SJCRH30 (cell line): ENCODE data around the gene SHC2. TPM values are rescaled to one million over a fixed set of nuclear protein-coding genes. Genes with fewer than 3 reads are reported as not detected.

ENCODE experiments used
- DNase-seq, 2 experiments: peaks; one replicate each; pipeline ENCODE4 v3.0.0-alpha.2; 2015 to 2020
- H3K27ac ChIP-seq: fragments of 250-450 bp; sonication (Bioruptor Pico); 2 replicates; pipeline ENCODE4 v1.5.1; 2020; ENCODE audit warnings: mild to moderate bottlenecking, moderate library complexity
- H3K27me3 ChIP-seq: fragments of 250-450 bp; sonication (Bioruptor Pico); 2 replicates; pipeline ENCODE4 v1.5.1; 2020; ENCODE audit warnings: mild to moderate bottlenecking, moderate library complexity
- H3K36me3 ChIP-seq: fragments of 250-450 bp; sonication (Bioruptor Pico); 2 replicates; pipeline ENCODE4 v1.5.1; 2020; ENCODE audit warnings: mild to moderate bottlenecking, moderate library complexity
- H3K4me1 ChIP-seq: fragments of 250-450 bp; sonication (Bioruptor Pico); 2 replicates; pipeline ENCODE4 v1.5.1; 2020; ENCODE audit warnings: mild to moderate bottlenecking, moderate library complexity
- H3K4me3 ChIP-seq: fragments of 250-450 bp; sonication (Bioruptor Pico); 2 replicates; pipeline ENCODE4 v1.5.1; 2020; ENCODE audit warnings: mild to moderate bottlenecking, moderate library complexity
- H3K9me3 ChIP-seq: fragments of 250-450 bp; sonication (Bioruptor Pico); replicated peaks from 2 replicates; pipeline ENCODE4 v1.5.1; 2020; ENCODE audit warnings: mild to moderate bottlenecking, moderate library complexity
- total RNA-seq: library from RNA; depleted of rRNA; stranded (reverse); fragments of >200 nt; shearing (Covaris generic); gene quantifications from 2 replicates; pipeline ENCODE4 v1.2.3, GENCODE V29; 2014; rRNA removed

The SHC2 gene
- total RNA-seq, 1 experiment from 2014 or later, result 0.12 TPM

DNA sequence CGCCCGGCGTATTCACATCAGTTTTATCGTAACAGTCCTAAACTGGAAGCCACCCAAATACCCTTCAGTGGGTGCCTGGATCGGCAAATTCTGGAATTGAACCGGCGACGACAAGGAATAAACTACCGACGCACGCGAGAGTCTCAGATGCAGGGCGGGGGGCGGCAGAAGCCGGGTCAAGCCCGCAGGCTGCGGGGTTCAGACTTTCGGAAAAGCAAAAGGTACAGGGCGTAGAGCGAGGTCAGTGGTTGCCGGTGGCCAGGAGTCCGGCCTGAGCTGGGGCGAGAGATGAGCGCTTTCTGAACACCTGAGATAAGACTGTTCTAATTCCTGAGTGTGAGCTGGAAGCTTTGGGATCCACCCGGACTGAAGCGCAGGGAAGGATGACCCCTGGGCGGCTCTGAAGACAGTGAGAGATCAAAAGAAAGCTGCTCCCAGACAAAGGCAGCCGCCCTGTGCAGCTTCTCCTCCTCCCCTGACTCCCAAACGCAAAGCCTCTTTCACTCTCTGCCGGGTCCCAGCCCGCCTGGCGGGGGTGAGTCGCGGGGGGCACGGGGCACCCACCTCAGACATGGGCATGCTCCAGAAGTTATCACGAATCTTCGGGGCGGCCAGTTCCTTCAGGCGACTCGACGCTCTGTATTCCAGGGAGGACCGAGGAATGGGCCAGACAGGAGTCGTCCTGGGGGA, 90.0 kb downstream of the SHC2 start:
- DNase-seq, result no peak
- no peaks in the 10 kb centered on the region for H3K4me1 ChIP-seq
- H3K9me3 ChIP-seq, result no peaks in the 10 kb centered on the region
- peaks cover 4% of the 10 kb centered on the region; the same call in 1 of the 2 replicates for H3K27me3 ChIP-seq
- H3K27ac ChIP-seq, result no peak overlapping the region
- H3K4me3 ChIP-seq, result no peak overlapping the region
- H3K36me3 ChIP-seq, result no peaks in the 10 kb centered on the region

DNA sequence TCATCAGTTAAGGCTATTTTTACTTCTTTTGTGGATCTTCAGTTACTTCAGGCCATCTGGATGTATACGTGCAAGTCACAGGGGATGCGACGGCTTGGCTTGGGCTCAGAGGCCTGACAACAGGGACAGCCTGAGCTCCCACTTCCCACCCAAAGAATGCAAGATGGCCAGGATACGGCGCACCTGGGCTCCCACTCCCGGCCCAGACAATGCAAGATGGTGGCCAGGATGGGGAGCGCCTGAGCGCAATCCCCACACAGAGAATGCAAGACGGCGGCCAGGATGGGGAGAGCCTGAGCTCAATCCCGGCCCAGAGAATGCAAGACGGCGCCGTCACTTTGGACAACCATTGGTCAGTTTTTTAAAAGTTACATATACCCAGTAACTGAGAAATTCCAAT, 91.0 kb downstream of the SHC2 start:
- Histone ChIP-seq H3K4me3 (no peak overlapping the region), H3K27me3 (peaks cover 4% of the 10 kb centered on the region; the same call in 1 of the 2 replicates), H3K4me1 (no peaks in the 10 kb centered on the region), H3K9me3 (no peaks in the 10 kb centered on the region), H3K27ac (no peak overlapping the region), H3K36me3 (no peaks in the 10 kb centered on the region)
- DNase-seq, result no peak

DNA sequence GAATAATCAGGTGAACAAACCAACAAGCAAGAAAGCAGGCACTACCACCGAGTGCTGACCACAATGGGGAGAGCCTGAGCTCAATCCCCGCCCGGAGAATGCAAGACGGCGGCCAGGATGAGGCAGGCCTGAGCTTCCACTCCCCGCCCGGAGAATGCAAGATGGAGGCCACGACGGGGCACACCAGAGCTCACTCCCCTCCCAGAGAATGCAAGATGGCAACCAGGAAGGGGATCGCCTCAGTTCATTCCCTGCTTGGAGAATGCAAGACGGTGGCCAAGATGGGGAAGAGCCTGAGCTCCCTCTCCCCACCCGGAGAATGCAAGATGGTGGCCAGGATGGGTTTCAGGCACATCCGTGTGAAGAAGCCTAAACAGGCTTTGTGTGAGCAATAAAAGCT, 91.6 kb downstream of the SHC2 start:
- peaks cover 4% of the 10 kb centered on the region; the same call in 1 of the 2 replicates for H3K27me3 ChIP-seq

DNA sequence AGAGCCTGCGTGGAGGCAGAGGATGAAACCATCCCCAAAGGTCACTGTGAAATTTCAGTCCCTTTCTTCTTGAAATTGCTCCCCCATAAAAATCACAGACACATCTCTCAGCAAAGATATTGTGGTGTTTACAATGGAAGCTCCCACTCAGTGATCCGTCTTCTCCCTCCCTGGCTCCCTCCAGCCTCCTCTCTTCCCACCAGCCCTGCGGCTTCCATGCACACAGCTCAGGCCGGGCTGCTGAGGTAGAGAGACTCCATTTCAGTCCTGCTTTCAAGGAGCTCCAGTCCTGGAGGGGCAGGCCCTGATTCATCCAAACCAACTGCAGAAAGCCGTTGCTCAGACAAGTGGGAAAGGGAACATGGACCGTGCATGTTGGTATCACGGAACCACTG, 92.2 kb downstream of the SHC2 start:
- H3K4me3 ChIP-seq, result no peak overlapping the region
- H3K4me1 ChIP-seq, result no peaks in the 10 kb centered on the region
- no peak overlapping the region for H3K27ac ChIP-seq
- H3K27me3 ChIP-seq, result peaks cover 4% of the 10 kb centered on the region; the same call in 1 of the 2 replicates
- no peaks in the 10 kb centered on the region for H3K9me3 ChIP-seq
- H3K36me3 ChIP-seq, result no peaks in the 10 kb centered on the region
- DNase-seq, result no peak

More for the DNA sequence above, 91.6 kb downstream of the SHC2 start:
- Histone ChIP-seq H3K4me3 (no peak overlapping the region), H3K4me1 (no peaks in the 10 kb centered on the region), H3K27ac (no peak overlapping the region), H3K36me3 (no peaks in the 10 kb centered on the region), H3K9me3 (no peaks in the 10 kb centered on the region)
- DNase-seq, result no peak

DNA sequence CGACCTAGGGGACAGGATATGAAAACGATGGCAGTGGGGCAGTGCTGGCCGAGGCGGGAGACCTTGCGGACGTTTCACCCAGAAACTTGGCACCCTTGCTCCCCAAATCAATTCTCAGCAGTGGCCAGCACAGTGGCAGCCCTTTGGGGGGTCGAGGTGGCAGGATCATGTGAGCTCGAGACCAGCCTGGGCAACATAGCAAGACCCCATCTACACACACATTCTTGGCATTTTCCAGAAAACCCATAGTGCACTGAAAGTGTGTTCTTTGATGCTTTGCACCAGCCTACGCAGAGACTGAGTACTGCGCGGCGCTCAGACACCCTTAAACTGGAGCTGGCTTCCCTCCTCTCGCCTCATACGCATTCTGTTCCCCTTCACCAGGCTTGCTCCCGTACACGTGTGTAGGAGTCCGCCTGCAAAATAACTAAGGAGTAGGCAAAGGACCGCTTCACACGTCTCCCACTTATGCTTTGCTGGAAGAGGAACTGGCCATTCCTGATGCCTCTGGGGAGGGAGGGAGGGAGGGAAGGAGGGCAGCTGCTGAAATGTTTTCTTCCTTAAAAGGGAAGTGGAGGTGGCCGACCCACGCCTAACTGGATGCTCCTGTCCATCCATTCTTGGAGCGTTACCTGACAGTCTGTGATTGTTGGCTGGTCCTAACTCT, 92.7 kb downstream of the SHC2 start:
- H3K36me3 ChIP-seq, result no peaks in the 10 kb centered on the region
- DNase-seq, result no peak

DNA sequence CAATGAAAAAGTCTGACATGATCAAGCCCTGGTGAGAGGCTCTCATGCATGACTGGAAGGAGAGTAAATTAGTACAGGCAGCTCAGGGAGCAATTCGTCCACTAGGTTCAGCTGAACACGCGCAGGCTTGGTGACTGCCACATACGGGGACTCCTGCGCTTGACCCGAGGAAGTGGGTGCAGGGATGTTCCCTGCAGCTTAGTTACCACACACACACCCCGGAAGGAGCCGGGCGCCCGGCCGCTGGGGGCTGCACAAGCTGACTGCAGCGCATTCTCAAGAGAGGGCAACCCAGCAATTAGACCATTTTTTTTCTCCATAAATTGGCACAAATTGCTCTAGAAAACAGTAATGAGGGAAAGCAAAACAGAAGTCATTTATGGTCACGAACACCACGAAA, 93.3 kb downstream of the SHC2 start:
- DNase-seq, result no peak
- Histone ChIP-seq H3K27me3 (peaks cover under 1% of the 10 kb centered on the region; the same call in 1 of the 2 replicates), H3K4me3 (no peak overlapping the region), H3K4me1 (no peaks in the 10 kb centered on the region), H3K36me3 (no peaks in the 10 kb centered on the region), H3K9me3 (no peaks in the 10 kb centered on the region), H3K27ac (no peak overlapping the region)

More for the DNA sequence above, 92.7 kb downstream of the SHC2 start:
- no peak overlapping the region for H3K27ac ChIP-seq
- H3K4me1 ChIP-seq, result no peaks in the 10 kb centered on the region
- peaks cover 4% of the 10 kb centered on the region; the same call in 1 of the 2 replicates for H3K27me3 ChIP-seq
- H3K4me3 ChIP-seq, result no peak overlapping the region
- no peaks in the 10 kb centered on the region for H3K9me3 ChIP-seq

DNA sequence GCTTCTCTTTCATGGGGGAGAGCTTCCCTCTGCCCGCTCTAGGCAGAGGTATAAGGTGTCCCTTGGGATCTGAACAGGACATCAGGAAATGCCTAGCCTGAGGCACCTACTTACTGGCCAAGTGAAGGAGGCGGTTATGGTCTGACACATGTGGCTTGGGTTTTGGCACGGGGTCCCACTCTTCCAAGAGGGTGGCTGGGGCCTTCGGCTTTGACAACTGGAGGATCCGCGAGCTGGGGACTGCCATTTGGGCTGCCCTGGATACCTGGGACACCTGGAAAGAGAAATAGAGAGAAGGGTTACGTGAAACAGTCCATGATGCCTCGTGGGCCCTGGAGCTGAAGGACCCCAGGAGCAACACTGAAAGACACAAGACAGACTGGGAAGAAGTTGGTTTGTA, 93.9 kb downstream of the SHC2 start:
- Histone ChIP-seq H3K36me3 (no peaks in the 10 kb centered on the region), H3K27me3 (no peaks in the 10 kb centered on the region), H3K27ac (no peak overlapping the region), H3K4me3 (no peak overlapping the region), H3K9me3 (no peaks in the 10 kb centered on the region), H3K4me1 (no peaks in the 10 kb centered on the region)
- DNase-seq, result no peak

Other genes starting within 250 kb of the SHC2 start
- 0.04 TPM in 1 of 2 replicates, not detected in the other for gene PLPP2, start 169.6 kb downstream of the SHC2 start, total RNA-seq
- 14.8 and 18.5 TPM in 2 replicates for gene MIER2, start 116.2 kb downstream of the SHC2 start, total RNA-seq
- gene C2CD4C, start 51.9 kb downstream of the SHC2 start, total RNA-seq, result 0.51 and 0.73 TPM in 2 replicates
- gene MADCAM1, start 35.5 kb upstream of the SHC2 start, total RNA-seq, result 0.18 TPM in 1 of 2 replicates, not detected in the other
- 7.3 and 9.6 TPM in 2 replicates for gene TPGS1, start 46.5 kb upstream of the SHC2 start, total RNA-seq
- gene CDC34, start 70.7 kb upstream of the SHC2 start, total RNA-seq, result 76.2 and 92.3 TPM in 2 replicates
- gene GZMM, start 83.0 kb upstream of the SHC2 start, total RNA-seq, result not detected in 2 replicates
- gene BSG, start 111.6 kb upstream of the SHC2 start, total RNA-seq, result 546 and 582 TPM in 2 replicates
- gene HCN2, start 128.8 kb upstream of the SHC2 start, total RNA-seq, result 0.14 and 0.30 TPM in 2 replicates
- 27.0 and 29.6 TPM in 2 replicates for gene POLRMT, start 172.5 kb upstream of the SHC2 start, total RNA-seq
- not detected in 2 replicates for gene FGF22, start 178.8 kb upstream of the SHC2 start, total RNA-seq
- gene RNF126, start 202.2 kb upstream of the SHC2 start, total RNA-seq, result 37.6 and 38.8 TPM in 2 replicates
- gene FSTL3, start 215.4 kb upstream of the SHC2 start, total RNA-seq, result 6.5 and 8.0 TPM in 2 replicates
- not detected in 2 replicates for gene PRSS57, start 234.4 kb upstream of the SHC2 start, total RNA-seq
- gene PALM, start 247.9 kb upstream of the SHC2 start, total RNA-seq, result 4.4 and 4.6 TPM in 2 replicates